H7 (cell line): Measurements from ENCODE around the gene SDS. TPM values are rescaled to one million over a fixed set of nuclear protein-coding genes. Genes with fewer than 3 reads are reported as not detected.

Experiments used
- DNase-seq: peaks from one replicate; pipeline ENCODE4 v3.0.0; 2012
- H3K27me3 ChIP-seq: 2 replicates; pipeline ENCODE4 v1.6.0; 2011; ENCODE audit warnings: mild to moderate bottlenecking, low read length; ENCODE audit not compliant: control insufficient read depth, insufficient read depth
- H3K36me3 ChIP-seq: replicated peaks from 2 replicates; pipeline ENCODE4 v1.5.1; 2011; ENCODE audit warnings: low read length; ENCODE audit not compliant: control insufficient read depth, insufficient read depth
- H3K4me3 ChIP-seq: 2 replicates; pipeline ENCODE4 v1.5.1; 2011; ENCODE audit warnings: low read depth, mild to moderate bottlenecking, control low read depth, low read length, moderate library complexity; ENCODE audit not compliant: insufficient read depth
- total RNA-seq: library from RNA; depleted of rRNA; stranded (reverse); fragments of >200 nt; shearing (Covaris generic); gene quantifications from 2 replicates; pipeline ENCODE4 v1.2.3, GENCODE V29; 2014; rRNA removed

The SDS gene
- total RNA-seq: 0.33 and 0.66 TPM in 2 replicates

GRCh38 chr12:113403435-113404415 is at the start of gene SDS:
SDS (minus strand) TSS chr12:113403887; CDS start chr12:113399708, 4,179 bp downstream.
- peak; percentile 56 for DNase-seq
- H3K4me3 ChIP-seq: no peak within 1 kb of the TSS
- H3K27me3 ChIP-seq: no peaks in the 10 kb centered on the region
- no peaks in the 10 kb centered on the region for H3K36me3 ChIP-seq

GRCh38 chr12:113453330-113453729 is 49.6 kb upstream of the SDS start:
- Histone ChIP-seq H3K36me3 (no peaks in the 10 kb centered on the region), H3K4me3 (no peak overlapping the region), H3K27me3 (no peaks in the 10 kb centered on the region)
- DNase-seq: no peak

- H3K4me3 ChIP-seq: no peak overlapping the region
- no peaks in the 10 kb centered on the region for H3K36me3 ChIP-seq
- H3K27me3 ChIP-seq: no peaks in the 10 kb centered on the region
- no peak for DNase-seq
These were observed 48.8 kb upstream of the SDS start for GRCh38 chr12:113452458-113452857.

- H3K4me3 ChIP-seq: no peak overlapping the region
- H3K36me3 ChIP-seq: no peaks in the 10 kb centered on the region
- no peaks in the 10 kb centered on the region for H3K27me3 ChIP-seq
- no peak for DNase-seq
These were observed 46.2 kb upstream of the SDS start for GRCh38 chr12:113449839-113450238.

- H3K27me3 ChIP-seq: no peaks in the 10 kb centered on the region
- no peak for DNase-seq
- H3K4me3 ChIP-seq: no peak overlapping the region
- H3K36me3 ChIP-seq: no peaks in the 10 kb centered on the region
These were observed 45.6 kb upstream of the SDS start for GRCh38 chr12:113449299-113449698.

GRCh38 chr12:113448873-113449272 is 45.2 kb upstream of the SDS start:
- Histone ChIP-seq H3K36me3 (no peaks in the 10 kb centered on the region), H3K27me3 (no peaks in the 10 kb centered on the region), H3K4me3 (no peak overlapping the region)
- no peak for DNase-seq

- Histone ChIP-seq H3K36me3 (no peaks in the 10 kb centered on the region), H3K27me3 (no peaks in the 10 kb centered on the region; the same call in none of the 2 replicates)
- no peak for DNase-seq
These were observed 42.0 kb upstream of the SDS start for GRCh38 chr12:113445544-113446171.

GRCh38 chr12:113443030-113443539 is 39.4 kb upstream of the SDS start:
- Histone ChIP-seq H3K4me3 (no peak overlapping the region), H3K27me3 (no peaks in the 10 kb centered on the region; the same call in none of the 2 replicates), H3K36me3 (no peaks in the 10 kb centered on the region)
- DNase-seq: no peak

More at GRCh38 chr12:113445544-113446171, 42.0 kb upstream of the SDS start:
- no peak overlapping the region for H3K4me3 ChIP-seq

GRCh38 chr12:113440947-113441782 is 37.5 kb upstream of the SDS start:
- H3K36me3 ChIP-seq: no peaks in the 10 kb centered on the region
- no peak for DNase-seq
- H3K4me3 ChIP-seq: no peak overlapping the region
- no peaks in the 10 kb centered on the region; the same call in none of the 2 replicates for H3K27me3 ChIP-seq

- Histone ChIP-seq H3K27me3 (no peaks in the 10 kb centered on the region; the same call in none of the 2 replicates), H3K4me3 (no peak overlapping the region), H3K36me3 (no peaks in the 10 kb centered on the region)
- DNase-seq: no peak
These were observed 36.6 kb upstream of the SDS start for GRCh38 chr12:113440336-113440735.

GRCh38 chr12:113439606-113440030 is 35.9 kb upstream of the SDS start:
- Histone ChIP-seq H3K27me3 (no peaks in the 10 kb centered on the region; the same call in none of the 2 replicates), H3K4me3 (no peak overlapping the region), H3K36me3 (no peaks in the 10 kb centered on the region)
- DNase-seq: peak; percentile 90

GRCh38 chr12:113439301-113439597 is 35.6 kb upstream of the SDS start:
- no peaks in the 10 kb centered on the region; the same call in none of the 2 replicates for H3K27me3 ChIP-seq
- H3K36me3 ChIP-seq: no peaks in the 10 kb centered on the region
- no peak for DNase-seq
- no peak overlapping the region for H3K4me3 ChIP-seq

GRCh38 chr12:113438523-113439300 is 35.0 kb upstream of the SDS start:
- H3K27me3 ChIP-seq: no peaks in the 10 kb centered on the region; the same call in none of the 2 replicates
- no peaks in the 10 kb centered on the region for H3K36me3 ChIP-seq
- no peak for DNase-seq
- H3K4me3 ChIP-seq: no peak overlapping the region
